Activated T-cell treated with anti-CD3 and anti-CD28 coated beads for 48 hours (primary cell): Measurements from ENCODE around the gene ADO.
A peak's percentile ranks its signal among the peaks of the same experiment; 100 is the strongest.

Source experiments
- DNase-seq: peaks from one replicate; pipeline ENCODE4 v3.0.0-alpha.2; 2020; ENCODE audit warnings: low read depth

The ADO gene

DNA sequence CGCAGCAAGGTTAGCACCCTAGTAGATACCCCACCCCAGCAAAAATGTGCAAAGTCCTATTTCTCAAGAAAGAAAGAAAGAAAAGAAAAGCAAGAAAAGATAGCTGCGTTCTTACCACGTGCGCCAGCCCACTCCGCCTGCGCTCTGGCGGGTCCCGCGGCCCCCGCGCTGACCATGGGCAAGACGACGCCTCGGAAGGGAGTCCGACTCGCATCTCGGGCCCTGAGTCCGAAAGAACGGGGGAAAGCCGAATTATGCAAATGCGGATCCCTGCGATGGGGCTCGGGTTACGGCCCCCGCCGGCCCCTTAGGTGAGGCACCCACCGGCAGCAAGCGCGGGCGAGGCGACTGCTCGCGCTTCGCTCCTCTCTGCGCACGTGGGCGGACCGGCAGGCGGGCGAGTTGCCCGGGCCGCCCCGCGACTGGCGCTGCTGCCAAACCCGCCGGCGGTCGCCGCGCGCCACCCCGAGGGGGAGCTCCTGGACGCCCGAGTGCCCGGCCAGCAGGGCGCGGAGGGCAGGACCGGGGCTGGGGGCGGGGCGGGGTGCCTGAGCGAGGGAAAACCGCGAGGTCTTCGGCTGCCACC, 14.0 kb downstream of the ADO start:
- peak; percentile 69 for DNase-seq

DNA sequence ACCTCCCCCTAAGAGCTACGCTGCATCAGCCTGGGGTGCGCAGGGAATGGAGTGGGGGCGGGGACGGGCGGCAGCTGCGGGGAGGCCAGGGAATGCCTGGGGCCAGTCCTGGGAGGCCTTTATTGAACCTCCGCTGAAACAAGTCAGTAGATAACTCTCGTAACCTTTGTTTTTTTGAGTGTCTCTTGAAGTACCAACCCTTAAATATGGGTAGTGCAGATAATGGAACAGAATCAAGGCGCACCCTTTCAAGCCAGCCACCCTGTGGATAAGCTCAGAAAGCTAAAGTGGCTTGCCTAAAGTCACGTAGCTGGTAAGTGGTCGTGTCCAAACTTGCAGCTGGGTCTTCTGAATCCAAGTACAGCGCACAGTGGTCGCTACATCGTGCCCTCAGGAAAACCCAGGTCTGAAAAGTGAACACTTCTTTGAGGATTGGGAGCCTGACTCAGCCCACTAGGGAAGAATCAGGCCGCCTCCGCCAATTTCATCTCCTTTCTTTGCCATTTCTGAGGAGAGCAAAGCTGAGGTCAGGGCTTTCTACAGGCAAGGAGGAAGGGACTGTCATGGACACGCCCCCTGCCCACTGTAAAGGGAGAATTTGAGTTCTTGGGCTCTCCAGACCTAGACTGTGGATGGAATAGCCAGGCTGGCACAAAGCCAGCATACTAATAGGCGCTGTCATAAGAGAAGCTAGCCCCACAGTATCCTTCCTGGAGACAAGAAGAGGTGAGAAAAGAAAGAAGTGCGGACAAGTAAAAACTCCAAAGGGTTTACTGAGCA, 14.8 kb downstream of the ADO start:
- DNase-seq = no peak

- DNase-seq = no peak
Observed at GRCh38 chr10:62820586-62820985, 16.1 kb downstream of the ADO start.

DNA sequence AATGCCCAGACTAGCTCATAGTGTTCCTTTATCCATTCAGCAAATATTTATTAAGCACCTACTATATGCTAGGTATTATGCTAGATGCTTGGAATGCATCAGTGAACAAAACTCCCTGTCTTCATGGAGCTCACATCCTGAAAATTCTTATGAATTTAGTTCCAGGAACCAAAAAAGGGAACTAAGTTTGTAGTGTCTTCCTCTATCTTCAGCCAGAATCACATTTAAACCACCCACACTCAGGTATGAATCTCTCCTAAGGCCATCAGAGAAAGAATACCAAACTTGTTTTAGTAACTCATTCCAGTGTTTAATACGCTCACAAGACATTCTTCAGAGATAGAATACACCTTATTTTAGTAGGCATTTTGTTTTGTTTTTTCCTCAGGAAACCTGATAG, 21.8 kb downstream of the ADO start:
- DNase-seq = no peak

- no peak for DNase-seq
Observed at GRCh38 chr10:62829622-62830021, 25.1 kb downstream of the ADO start.

DNA sequence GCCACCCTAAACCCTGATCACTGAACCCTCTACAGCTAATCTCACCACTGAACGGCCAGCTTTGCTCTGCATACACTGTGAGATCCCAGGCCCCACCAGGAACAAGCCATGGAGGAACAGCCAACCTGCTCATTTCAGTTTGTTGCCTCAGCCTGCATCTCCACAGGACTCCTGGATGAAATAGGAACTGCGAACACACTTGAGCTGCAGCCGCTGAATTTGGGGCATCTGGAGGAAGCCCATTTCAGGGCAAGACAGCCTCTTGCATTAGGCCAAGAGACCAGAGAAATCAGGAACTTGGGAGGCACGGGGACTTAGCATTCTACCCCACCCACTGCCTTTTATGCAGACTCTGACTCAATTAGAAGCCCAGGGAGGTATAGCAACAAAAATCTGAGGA, 26.2 kb downstream of the ADO start:
- no peak for DNase-seq

- DNase-seq = no peak
Observed at GRCh38 chr10:62831346-62831745, 26.8 kb downstream of the ADO start.

GRCh38 chr10:62839590-62839989, 35.1 kb downstream of the ADO start:
- DNase-seq = no peak

DNA sequence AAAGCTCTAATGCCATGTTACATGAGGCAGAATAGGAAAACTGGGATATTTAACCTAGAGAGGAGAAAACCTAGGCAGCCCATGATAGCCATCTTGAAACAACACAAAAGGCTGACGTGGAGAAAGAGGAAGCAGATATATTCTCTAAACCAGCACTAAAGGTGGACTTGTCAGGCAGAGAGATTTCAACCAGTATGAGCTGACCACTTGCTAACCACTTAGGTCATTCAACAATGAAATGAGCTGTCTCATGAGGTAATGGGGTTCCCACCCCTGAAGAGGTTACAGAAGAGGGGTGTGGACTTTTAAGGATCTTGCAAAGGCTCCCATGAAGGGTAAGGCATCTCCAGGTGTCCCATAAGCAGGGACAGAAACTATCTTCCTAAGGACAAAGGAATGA, 38.5 kb downstream of the ADO start:
- DNase-seq = no peak

DNA sequence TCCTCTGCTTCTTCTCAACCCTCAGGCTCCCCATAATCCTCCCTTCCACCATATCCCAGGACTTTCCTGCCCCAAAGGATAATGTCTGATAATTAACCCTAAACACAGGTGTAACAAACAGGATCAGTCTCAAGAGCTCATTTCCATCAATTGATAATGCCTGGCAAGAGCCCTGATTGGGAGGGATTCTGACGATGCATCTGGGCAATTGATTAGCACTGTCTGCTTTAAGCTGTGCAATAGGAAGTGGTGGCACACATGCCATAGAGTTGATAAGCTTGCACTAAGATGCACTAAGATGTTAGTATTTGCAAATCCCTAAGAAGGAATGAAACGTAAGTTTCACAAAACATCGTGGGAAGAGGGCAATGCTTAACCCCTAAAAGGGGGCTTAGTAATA, 39.1 kb downstream of the ADO start:
- DNase-seq = no peak

GRCh38 chr10:62844280-62845011, 39.9 kb downstream of the ADO start:
- no peak for DNase-seq

DNA sequence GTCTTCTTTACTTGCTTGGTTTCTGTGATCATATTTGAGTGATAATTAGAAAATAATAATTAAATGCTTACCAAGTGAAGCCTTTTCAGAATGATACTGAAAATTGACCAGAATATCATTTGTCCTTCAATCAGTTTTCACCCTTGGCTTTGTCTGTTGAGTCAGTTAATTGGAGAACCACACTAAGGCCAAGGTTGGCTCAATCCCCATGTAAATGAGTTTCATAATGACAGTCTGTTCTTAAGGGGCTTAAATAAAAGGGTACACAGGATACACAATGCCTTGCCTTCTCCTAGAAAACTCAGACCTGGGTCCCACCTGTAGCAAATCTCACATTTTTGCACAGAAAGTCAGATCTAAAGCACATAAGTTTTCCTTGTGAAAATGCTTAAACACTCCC, 42.9 kb downstream of the ADO start:
- DNase-seq = no peak

DNA sequence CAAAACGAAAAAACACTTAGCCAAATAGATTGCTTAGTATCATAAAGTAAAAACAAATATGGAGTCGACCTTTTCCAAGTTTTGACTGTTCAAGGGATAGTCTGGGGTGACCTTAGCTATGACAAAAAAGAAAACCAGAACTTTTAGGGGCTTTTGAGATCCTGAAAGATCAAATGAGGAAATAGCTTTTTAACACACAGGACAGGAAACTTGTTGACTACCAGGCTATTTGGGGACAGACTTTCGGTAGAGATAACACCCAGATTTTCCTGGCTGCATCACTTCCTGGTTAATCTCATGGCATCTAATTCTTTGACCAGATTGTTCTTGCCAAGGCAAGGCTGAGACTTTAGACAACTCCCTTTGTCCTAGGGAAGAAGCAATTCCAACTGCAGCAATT, 46.1 kb downstream of the ADO start:
- no peak for DNase-seq

- DNase-seq = no peak
Observed at GRCh38 chr10:62851442-62851841, 46.9 kb downstream of the ADO start.

- DNase-seq = peak; percentile 45
Observed at GRCh38 chr10:62852961-62853702, 48.6 kb downstream of the ADO start.

- peak; percentile 61 for DNase-seq
Observed at GRCh38 chr10:62853710-62854109, 49.2 kb downstream of the ADO start.

DNA sequence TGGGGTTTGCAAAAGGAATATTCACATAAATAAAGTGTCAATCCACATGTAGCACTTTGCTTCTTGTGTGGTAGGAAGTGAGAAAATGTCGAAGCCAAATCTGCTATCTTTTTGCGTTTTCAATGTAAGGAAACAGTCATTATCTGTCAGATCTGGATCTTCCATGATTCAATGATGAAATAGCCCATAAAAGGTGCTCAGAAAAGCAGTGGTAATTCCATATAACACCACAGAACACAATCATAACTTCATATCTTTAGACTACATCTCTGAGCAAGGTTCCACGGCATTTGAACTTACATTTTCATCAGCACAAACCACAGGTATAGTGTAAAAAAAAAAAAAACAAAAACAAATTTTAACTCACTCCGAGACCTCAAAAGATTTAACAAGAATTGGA, 51.5 kb downstream of the ADO start:
- DNase-seq = no peak
